Measurements from ENCODE around the gene FAM50A.
A peak's percentile ranks its signal among the peaks of the same experiment; 100 is the strongest.
"Not testable (repeated sequence)": the region's sequence is repeated elsewhere in the genome, so short reads cannot be mapped to it uniquely, and the experiment has no call there.

FAM50A gene

DNA sequence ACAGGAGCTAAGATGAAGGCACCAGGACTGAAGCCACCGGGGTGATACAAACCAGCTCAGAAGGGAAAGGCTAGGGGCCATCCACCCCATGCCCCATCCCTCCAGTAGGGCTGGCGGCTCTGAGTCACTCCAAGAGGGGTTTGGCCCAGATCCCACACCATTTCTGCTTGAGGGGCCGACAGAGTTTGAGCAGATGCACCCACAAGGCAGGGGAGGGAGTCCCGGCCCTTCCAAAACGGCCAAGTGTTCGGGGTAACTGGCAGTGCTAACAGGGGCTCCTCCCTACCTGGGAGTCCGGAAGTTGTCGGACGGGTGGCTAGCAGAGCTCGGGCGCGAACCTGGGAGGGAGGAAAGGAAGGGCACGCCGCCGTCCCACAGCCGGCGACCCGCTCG is 46.1 kb downstream of the FAM50A start:
- TF ChIP-seq, protein P1, sequence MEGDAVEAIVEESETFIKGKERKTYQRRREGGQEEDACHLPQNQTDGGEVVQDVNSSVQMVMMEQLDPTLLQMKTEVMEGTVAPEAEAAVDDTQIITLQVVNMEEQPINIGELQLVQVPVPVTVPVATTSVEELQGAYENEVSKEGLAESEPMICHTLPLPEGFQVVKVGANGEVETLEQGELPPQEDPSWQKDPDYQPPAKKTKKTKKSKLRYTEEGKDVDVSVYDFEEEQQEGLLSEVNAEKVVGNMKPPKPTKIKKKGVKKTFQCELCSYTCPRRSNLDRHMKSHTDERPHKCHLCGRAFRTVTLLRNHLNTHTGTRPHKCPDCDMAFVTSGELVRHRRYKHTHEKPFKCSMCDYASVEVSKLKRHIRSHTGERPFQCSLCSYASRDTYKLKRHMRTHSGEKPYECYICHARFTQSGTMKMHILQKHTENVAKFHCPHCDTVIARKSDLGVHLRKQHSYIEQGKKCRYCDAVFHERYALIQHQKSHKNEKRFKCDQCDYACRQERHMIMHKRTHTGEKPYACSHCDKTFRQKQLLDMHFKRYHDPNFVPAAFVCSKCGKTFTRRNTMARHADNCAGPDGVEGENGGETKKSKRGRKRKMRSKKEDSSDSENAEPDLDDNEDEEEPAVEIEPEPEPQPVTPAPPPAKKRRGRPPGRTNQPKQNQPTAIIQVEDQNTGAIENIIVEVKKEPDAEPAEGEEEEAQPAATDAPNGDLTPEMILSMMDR (IDR thresholded peaks at IDR 0.05; ENCODE audit: insufficient read depth, low read depth, low read length, missing control alignments), result no peak
- peak overlapping the region; percentile 60 for H3K4me3 ChIP-seq (ENCODE audit: low read length)
- DNase-seq (ENCODE audit: low read depth), result peak; percentile 18

DNA sequence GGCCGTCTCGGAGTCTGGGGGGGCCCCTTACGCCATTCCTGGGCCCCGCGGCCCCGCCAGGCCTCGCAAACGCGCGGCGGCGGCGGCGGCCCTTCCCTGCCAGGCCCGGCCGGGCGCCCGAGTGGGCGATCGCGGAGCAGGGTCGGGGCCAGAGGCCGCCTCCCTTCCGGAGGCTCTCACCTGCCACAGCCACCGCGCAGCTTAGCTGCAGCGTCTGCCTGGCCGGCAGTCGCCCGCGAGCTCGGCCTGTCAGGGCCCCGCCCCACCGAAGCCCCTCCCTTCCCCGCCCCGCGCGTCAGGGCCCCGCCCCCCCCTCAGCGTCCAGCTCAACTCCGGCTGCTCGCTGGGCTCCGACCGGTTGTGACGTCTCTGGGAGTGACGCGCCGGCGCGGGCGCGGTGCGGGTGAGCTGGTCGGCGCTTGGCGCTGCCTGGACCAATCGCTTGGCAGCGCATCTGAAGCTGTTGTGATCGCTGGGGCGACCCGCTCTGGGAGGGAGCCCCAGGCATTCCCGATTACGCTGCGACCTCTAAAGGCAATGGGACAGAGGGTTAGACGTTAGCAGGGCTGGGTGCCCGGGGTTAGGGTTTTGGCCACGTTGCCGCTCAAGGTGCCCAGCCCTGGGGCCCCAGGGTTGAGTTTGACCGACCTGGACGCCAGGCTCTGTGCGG is 46.6 kb downstream of the FAM50A start, which contains the start of gene SLC10A3:
TSS of gene SLC10A3 (minus strand) at position 216 of the 670 bp plus-strand sequence. CDS start 1,689 bp downstream, outside the sequence.
- peak within 1 kb of the TSS; percentile 69 for H3K4me3 ChIP-seq (ENCODE audit: low read length)
- TF ChIP-seq, protein P1 (IDR thresholded peaks at IDR 0.05; ENCODE audit: insufficient read depth, low read depth, low read length, missing control alignments), result no peak
- DNase-seq (ENCODE audit: low read depth), result peak; percentile 93

DNA sequence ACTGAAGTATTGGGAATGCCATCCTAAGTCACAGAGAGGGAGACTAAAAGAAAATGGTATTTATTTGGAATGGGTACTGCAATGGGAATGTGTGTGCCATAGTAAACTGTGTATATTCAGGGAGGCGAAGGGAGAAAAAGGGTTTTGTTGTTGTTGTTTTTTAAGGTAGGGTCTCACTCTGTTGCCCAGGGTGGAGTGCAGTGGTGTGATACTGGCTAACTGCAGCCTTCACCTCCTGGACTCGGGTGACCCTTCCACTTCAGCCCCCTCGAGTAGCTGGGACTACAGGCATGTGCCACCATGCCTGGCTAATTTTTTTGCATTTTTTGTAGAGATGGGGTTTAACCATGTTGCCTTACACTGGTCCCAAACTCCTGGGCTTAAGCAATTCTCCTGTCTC is 50.8 kb downstream of the FAM50A start:
- TF ChIP-seq, protein P1 (IDR thresholded peaks at IDR 0.05; ENCODE audit: insufficient read depth, low read depth, low read length, missing control alignments), result no peak
- H3K4me3 ChIP-seq (ENCODE audit: low read length), result no peak overlapping the region
- DNase-seq (ENCODE audit: low read depth), result no peak

DNA sequence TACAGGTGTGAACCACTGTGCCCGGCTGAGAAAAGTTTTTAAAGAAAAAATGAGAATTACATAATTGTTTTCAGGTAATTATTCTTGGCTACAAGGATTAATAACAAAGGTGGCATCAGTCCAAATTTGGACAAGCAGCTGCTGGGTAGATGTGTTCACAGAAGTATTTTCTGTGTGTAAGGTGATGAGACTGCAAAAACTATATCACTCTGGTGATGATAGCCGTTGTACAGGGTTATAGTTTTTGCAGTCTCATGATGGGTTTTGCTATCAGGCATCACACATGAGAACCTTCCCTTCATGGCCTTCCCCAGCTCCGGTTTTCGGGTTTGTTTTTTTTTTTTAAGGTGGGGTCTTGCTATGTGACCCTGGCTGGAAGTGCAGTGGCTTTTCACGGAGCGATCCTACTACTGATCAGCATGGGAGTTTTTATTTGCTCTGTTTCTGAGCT is 51.6 kb downstream of the FAM50A start:
- TF ChIP-seq, protein P1 (IDR thresholded peaks at IDR 0.05; ENCODE audit: insufficient read depth, low read depth, low read length, missing control alignments), result no peak
- no peak overlapping the region for H3K4me3 ChIP-seq (ENCODE audit: low read length)
- no peak for DNase-seq (ENCODE audit: low read depth)

DNA sequence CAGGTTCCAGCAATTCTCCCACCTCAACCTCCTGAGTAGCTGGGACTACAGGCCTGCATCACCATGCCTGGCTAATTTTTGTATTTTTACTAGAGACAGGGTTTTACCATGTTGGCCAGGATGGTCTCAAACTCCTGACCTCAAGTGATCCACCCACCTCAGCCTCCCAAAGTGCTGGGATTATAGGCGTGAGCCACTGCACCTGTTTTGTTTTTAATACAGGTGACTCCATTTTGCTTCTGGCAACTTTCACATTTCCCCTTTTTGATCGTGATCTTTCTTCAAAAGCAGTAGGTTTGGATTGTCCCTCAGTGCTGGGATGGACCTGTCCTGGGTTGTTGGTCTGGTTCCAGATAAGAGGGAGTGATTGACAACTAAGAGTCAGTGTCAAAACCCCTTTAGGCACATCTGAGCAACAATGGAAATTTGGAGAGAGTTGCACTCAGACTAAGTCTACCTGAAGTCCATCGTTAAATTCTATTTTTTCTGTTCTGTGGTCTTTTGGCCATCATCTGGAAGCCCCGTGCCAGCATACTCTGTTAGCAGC is 52.7 kb downstream of the FAM50A start:
- DNase-seq (ENCODE audit: low read depth); H3K4me3 ChIP-seq (ENCODE audit: low read length): not testable (repeated sequence)
